Measurements from ENCODE around the gene RAD51B. TPM values are rescaled to one million over a fixed set of nuclear protein-coding genes. Genes with fewer than 3 reads are reported as not detected.

RAD51B gene
- total RNA-seq, 1 experiment from 2014 or later, result 20.0 TPM

- ATAC-seq, result 0 out of 2 replicates have a peak, but pooled peaks have one; percentile 12
- intact Hi-C loops (cut with micrococcal nuclease), result loop anchor here (10.0 kb wide), 2 partner anchors 216 to 524 kb away; no protein-coding TSS in a partner anchor
Measured at GRCh38 chr14:68468437-68469207, 649.0 kb downstream of the RAD51B start.

DNA sequence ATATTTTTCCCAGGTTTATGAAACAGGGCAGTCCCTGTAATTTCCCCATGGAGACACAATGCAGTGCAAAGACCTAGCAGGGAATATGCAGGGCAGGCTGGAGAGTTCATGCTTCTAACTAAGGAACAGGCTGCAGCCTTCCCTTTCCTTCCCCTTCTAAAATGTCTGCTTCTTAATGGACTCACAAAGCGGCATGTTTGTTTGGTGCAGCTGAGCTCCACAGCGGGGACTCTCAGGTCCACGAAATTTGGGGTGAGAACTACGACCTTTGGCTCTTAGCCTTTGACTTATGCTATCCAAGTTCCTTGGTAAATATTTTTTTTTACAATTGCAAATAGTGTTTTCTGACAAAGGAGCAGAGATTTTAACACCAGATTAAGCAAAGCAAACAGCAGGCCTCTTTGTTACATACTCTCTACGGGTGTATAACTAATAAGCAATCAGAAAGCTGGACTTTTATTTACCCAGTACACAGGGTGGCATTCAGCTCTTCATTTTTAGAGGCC lies 649.7 kb downstream of the RAD51B start:
- ChIA-PET RAD21 (ENCODE audit: low non-redundant PET in 1 of 2, low total read pairs in 2 of 2, uncharacterized antibody in 2 of 2, unreplicated experiment in 2 of 2) (no interaction called here), CTCF (no interaction called here), POLR2A (interaction anchor here (1.6 to 1.7 kb wide), 2 partner anchors 10 to 78 kb away, joined by 4 to 6 read pairs; no protein-coding TSS in a partner anchor)
- Histone ChIP-seq H3K27ac (ENCODE audit: low read depth, low read length) (peak overlapping the region; percentile 92), H3K9me2 (ENCODE audit: insufficient read depth) (no peaks in the 10 kb centered on the region), H3K36me3 (ENCODE audit: control insufficient read depth in 1 of 2, insufficient read depth in 2 of 2, low read length in 2 of 2) (no peaks in the 10 kb centered on the region), H3K4me3 (replicated peaks in 1 of 2; ENCODE audit: low read depth in 1 of 2, low read length in 2 of 2) (no peak overlapping the region), H3K4me1 (ENCODE audit: control insufficient read depth in 1 of 2, insufficient read depth in 2 of 2, low read length in 2 of 2) (peaks cover 53 to 59% of the 10 kb centered on the region in 2 experiments), H3K9me3 (ENCODE audit: control insufficient read depth in 1 of 2, insufficient read depth in 1 of 2, low read depth in 1 of 2, low read length in 2 of 2) (no peaks in the 10 kb centered on the region), H3K4me2 (ENCODE audit: low read length) (peak overlapping the region; percentile 44), H4K20me1 (ENCODE audit: insufficient read depth) (no peaks in the 10 kb centered on the region), H3K9ac (ENCODE audit: low read length) (no peak overlapping the region), H3K79me2 (ENCODE audit: insufficient read depth, low read length) (no peaks in the 10 kb centered on the region), H2AFZ (ENCODE audit: low read depth, low read length, poor library complexity, severe bottlenecking) (no peak overlapping the region), H3K27me3 (ENCODE audit: insufficient read depth, low read length) (no peaks in the 10 kb centered on the region)
- ATAC-seq, result no peak
- BruUV-seq (replicated peaks), result no TSS peak
- intact Hi-C loops (cut with micrococcal nuclease), result loop anchor here (10.0 kb wide), 2 partner anchors 216 to 524 kb away; no protein-coding TSS in a partner anchor
- no peak for DNase-seq (ENCODE audit: low read depth, low spot score)
- TF ChIP-seq ZFX (IDR thresholded peaks at IDR 0.05) (no peak), POLR2A (IDR thresholded peaks at IDR 0.05; ENCODE audit: borderline replicate concordance, extremely low read depth, insufficient read depth, insufficient read length) (no peak), ATF3 (IDR thresholded peaks at IDR 0.05) (no peak), CTCF (IDR thresholded peaks at IDR 0.05 in 2 of 3, conservative IDR thresholded peaks at IDR 0.05 in 1 of 3; ENCODE audit: borderline replicate concordance in 1 of 3, insufficient read depth in 1 of 3, low read depth in 2 of 3, low read length in 2 of 3) (no peak), SRF (IDR thresholded peaks at IDR 0.05; ENCODE audit: low read depth) (no peak), POLR2AphosphoS5 (IDR thresholded peaks at IDR 0.05; ENCODE audit: low read depth, low read length) (no peak), CBX3 (IDR thresholded peaks at IDR 0.05; ENCODE audit: low read depth) (no peak), FOSL1 (IDR thresholded peaks at IDR 0.05; ENCODE audit: low read depth) (no peak), SIN3A (IDR thresholded peaks at IDR 0.05; ENCODE audit: low read depth) (no peak), EZH2phosphoT487 (IDR thresholded peaks at IDR 0.05; ENCODE audit: borderline replicate concordance) (no peak)

More at GRCh38 chr14:68468437-68469207, 649.0 kb downstream of the RAD51B start:
- Histone ChIP-seq H3K79me2 (ENCODE audit: insufficient read depth, low read length) (no peaks in the 10 kb centered on the region), H3K27me3 (ENCODE audit: insufficient read depth, low read length) (no peaks in the 10 kb centered on the region), H3K9ac (ENCODE audit: low read length) (no peak overlapping the region), H4K20me1 (ENCODE audit: insufficient read depth) (no peaks in the 10 kb centered on the region), H3K4me1 (ENCODE audit: control insufficient read depth in 1 of 2, insufficient read depth in 2 of 2, low read length in 2 of 2) (peaks cover 59 to 65% of the 10 kb centered on the region in 2 experiments), H3K4me3 (replicated peaks in 1 of 2; ENCODE audit: low read depth in 1 of 2, low read length in 2 of 2) (no peak overlapping the region), H2AFZ (ENCODE audit: low read depth, low read length, poor library complexity, severe bottlenecking) (no peak overlapping the region), H3K36me3 (ENCODE audit: control insufficient read depth in 1 of 2, insufficient read depth in 2 of 2, low read length in 2 of 2) (no peaks in the 10 kb centered on the region), H3K9me3 (ENCODE audit: control insufficient read depth in 1 of 2, insufficient read depth in 1 of 2, low read depth in 1 of 2, low read length in 2 of 2) (no peaks in the 10 kb centered on the region), H3K9me2 (ENCODE audit: insufficient read depth) (no peaks in the 10 kb centered on the region), H3K27ac (ENCODE audit: low read depth, low read length) (peak overlapping the region; percentile 92), H3K4me2 (ENCODE audit: low read length) (peak overlapping the region; percentile 44)
- 0 out of 2 replicates have a peak, but pooled peaks have one; percentile 5 for TF ChIP-seq CEBPB (IDR thresholded peaks at IDR 0.05; ENCODE audit: low read depth)
- TF ChIP-seq ATF3 (IDR thresholded peaks at IDR 0.05), result no peak
- peak; percentile 36 for TF ChIP-seq SP1 (IDR thresholded peaks at IDR 0.05; ENCODE audit: low read depth)
- TF ChIP-seq FOSL1 (IDR thresholded peaks at IDR 0.05; ENCODE audit: low read depth), result 0 out of 2 replicates have a peak, but pooled peaks have one; percentile 19
- 0 out of 2 replicates have a peak, but pooled peaks have one; percentile 19 for TF ChIP-seq JUND (IDR thresholded peaks at IDR 0.05)
- no peak for TF ChIP-seq ZNF274 (IDR thresholded peaks at IDR 0.05; ENCODE audit: low read depth, low read length)
- ChIA-PET RAD21 (ENCODE audit: low non-redundant PET in 1 of 2, low total read pairs in 2 of 2, uncharacterized antibody in 2 of 2, unreplicated experiment in 2 of 2) (no interaction called here), CTCF (no interaction called here), POLR2A (interaction anchor here (0.8 to 1.7 kb wide), 4 partner anchors 9 to 80 kb away, joined by 3 to 6 read pairs (median 4); no protein-coding TSS in a partner anchor)
- DNase-seq (ENCODE audit: low read depth, low spot score), result no peak
- no TSS peak for BruUV-seq (replicated peaks)

Measured in HCT116 (cell line).